IPS DF 19.7 (cell line): ENCODE results near the gene PFKFB2.

Source experiments
- DNase-seq: peaks from one replicate; pipeline ENCODE4 v3.0.0-alpha.2; 2013; ENCODE audit warnings: low read depth, low spot score

Gene PFKFB2

DNA sequence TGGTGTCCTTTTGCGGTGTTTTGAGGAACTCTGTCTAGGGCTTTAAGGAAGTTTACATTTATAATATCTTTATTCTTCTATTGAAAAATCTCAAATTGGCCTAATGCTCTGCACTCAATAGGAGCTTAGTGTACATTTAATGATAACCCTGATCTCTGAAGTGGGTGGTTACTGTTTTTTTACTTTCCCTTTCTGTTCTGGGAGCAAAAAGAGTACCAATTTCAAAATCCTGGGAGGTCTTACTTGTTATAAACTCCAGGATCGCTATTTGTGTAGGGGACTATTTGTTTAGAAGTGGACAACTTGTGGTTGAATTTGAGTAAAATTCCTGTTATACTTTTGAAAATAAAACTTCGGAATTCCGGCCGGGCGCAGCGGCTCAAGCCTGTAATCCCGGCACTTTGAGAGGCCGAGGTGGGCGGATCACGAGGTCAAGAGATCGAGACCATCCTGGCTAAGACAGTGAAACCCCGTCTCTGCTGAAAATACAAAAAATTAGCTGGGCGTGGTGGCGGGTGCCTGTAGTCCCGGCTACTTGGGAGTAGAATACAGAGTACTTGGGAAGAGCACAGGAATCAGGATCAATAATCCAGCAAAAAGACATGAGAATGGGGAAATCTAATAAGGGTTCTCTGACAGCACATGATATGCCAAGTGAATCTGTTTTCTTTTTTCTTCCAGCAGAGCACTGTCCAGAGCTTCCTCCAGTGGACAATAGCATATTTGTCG is 36.7 kb downstream of the PFKFB2 start:
- no peak for DNase-seq

DNA sequence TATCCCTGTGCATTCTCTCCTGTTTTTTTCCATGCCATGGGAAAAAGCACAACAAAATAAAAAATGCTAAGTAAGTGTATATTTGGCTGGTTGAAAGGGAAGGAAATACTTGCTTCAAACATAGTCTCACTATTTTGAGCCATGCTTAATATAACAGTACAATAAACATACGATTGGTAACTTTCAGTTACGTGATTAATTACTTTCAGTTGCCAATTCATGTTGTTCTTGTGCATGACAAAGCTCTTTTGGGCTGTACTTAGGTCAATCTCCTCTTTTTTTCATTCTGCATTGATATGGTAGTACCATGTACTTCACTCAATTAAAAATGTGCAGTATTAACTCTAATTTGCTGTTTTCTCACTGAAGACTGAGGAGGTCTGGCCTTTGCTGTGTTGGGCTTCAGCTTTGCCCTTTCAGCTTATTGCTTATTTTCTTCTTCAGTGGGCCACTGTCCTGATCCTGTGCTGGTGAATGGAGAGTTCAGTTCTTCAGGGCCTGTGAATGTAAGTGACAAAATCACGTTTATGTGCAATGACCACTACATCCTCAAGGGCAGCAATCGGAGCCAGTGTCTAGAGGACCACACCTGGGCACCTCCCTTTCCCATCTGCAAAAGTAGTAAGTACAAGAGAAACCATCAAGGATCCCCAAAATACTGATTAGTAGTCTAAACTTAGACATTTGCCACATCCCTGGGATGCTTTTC is 38.3 kb downstream of the PFKFB2 start:
- DNase-seq, result no peak

DNA sequence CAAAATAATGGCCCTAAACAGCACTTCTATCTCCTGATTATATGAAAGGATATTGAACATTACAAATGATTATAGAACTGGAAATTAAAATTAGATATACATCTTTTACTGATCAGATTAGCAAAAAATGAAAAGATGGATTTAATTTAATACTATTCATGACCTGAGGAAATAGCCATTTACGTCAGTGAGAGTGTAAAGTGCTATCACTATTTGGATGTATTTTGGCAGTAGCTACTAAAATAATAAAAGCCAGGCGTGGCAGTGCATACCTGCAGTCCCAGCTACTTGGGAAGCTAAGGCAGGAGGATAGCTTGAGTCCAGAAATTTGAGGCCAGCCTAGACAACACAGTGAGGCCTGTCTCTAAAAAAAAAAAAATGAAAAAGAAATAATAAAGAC is 40.9 kb downstream of the PFKFB2 start:
- no peak for DNase-seq

DNA sequence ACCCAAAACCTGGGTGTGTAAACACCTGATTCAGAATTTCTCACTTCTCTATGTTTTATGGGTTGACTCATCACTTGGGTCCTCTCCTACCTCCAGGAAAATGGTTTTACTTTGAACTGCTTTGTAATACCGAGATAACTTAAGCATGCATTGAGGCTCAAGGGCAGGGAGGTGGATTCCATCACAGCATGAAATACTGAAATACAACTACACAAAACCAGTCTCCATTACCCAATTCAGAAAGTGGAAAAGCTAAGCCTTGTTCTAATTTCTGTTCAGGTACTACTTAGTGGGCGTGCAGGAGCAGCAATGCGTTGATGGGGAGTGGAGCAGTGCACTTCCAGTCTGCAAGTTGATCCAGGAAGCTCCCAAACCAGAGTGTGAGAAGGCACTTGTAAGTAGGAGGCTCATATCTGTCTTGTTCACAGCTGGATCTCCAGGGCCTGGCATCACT is 44.8 kb downstream of the PFKFB2 start:
- no peak for DNase-seq

DNA sequence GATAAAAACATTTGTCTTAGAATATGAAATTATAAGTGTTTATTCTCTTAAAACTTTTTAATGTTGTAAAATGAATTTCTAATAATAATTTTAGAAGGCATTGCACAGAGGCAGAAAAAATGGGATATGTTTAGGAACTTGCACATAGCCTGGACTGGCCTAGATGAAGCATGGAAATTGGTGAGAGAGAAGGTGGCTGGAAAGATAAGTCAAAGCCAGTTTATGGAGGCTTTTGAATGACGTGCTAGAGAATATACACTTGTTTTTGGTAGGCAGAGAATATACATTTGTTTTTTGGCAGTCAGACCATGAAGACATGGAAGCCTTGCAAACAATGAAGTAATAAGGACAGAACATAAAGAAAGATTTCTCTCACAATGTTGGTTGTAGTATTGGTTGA is 48.6 kb downstream of the PFKFB2 start:
- DNase-seq, result no peak

DNA sequence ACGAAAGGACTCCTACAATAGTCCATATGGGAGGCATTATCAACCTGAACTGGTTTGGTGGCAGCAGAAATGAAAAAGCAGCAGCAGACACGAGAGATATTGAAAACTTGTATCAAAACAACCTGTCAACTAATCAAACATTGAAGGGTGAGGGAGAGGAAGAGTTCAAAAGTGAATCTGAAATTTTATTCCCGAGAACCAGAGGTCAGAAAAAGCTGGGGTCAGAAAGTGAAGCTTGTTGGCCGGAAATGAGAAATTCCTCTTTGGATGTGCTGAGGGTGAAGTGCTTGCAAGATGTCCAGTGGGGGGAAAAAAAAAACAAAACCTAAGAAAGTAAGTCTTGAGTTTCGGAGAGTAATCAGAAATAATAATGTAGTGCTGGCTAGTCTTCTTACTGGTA is 49.1 kb downstream of the PFKFB2 start:
- DNase-seq, result no peak

DNA sequence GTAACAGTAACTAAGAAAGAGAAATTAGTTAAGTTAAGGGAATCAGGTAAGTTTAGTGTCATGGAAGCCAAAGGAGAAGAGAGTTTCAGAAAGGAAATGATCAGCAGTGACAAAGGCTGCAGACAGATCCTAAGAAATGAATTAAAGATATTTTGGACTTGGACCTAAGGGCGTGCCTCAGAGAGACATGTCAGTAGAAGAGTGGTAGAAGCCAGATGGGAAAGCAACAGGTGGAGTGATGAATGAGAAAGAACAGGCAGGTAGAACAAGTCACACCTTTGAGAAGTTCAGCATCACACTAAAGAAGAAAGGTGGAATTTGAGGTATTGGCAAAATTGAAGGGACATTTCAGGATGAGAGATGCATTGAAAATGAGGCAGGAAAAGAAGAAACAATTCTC is 49.6 kb downstream of the PFKFB2 start:
- DNase-seq, result no peak

DNA sequence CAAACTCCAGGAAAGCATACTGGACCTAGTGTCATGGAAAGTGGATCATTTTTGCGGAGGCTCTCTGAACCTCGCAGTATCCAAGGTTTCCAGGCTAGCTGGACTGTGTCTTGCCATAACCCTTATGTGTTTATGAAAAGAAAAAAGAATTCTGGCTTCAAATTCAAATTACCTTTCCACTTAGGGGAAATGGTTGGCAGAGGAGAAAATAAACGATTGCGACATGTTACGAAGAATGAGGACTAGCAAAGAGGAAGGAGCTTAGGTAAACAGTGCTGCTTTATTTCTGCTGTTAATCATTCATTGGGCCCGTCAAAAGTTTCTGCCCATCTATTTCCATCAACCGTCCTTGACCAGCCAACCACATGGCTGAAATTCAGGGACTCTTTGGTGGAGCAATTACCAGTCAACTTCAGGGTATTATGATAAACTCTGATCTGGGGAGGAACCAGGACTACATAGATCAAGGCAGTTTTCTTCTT is 50.9 kb downstream of the PFKFB2 start, which contains the start of gene C4BPA:
Gene C4BPA, plus strand, starts transcription at position 342 of the 482 bp plus-strand sequence. CDS start 8,793 bp downstream, outside the sequence.
- DNase-seq, result no peak

DNA sequence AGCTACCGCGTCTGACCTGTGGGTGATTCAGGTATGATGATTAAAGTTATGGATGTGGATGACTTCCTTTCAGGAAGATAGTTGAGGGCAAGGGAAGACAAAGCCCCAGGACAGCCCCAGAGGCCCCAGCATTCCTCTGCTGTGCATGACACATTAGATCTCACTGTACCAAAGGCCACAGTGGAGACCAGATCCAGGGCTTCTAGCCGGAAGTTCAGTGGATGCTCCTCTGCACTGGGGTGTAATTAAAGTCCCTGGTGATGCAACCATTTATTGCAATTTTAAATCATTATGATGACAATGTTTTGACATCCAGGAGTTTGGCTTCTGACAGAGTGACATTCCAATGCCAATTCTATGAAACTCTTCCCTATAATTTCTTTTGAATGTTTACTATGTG is 55.9 kb downstream of the PFKFB2 start:
- no peak for DNase-seq

DNA sequence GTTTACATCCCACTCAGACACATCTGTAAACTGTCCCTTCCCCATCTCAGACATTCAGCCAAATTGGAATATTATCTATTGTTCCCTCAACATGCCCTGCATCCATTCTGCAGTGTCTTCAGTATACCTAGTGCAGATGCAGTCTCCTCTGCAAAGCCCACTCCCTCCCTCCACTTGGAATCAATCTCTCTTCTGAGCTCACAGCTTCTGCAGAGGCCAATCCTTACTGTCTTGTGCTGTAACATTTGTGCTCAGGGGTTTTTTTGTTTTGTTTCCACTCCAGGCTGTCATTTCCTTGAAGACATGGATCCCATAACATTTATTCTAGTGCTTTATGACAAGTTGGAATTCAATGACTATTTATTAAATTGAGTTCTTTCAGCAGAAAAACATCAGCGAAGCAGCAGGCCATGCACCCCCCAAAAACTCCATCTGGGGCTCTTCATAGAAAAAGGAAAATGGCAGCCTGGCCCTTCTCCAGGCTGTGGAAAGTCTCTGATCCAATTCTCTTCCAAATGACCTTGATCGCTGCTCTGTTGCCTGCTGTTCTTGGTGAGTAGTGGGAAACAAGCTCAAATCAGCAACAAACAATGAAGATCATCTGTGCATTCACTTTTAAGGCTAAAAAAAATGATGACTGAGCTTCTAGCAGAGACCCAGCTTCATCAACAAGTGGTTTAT is 59.7 kb downstream of the PFKFB2 start:
- DNase-seq, result no peak

DNA sequence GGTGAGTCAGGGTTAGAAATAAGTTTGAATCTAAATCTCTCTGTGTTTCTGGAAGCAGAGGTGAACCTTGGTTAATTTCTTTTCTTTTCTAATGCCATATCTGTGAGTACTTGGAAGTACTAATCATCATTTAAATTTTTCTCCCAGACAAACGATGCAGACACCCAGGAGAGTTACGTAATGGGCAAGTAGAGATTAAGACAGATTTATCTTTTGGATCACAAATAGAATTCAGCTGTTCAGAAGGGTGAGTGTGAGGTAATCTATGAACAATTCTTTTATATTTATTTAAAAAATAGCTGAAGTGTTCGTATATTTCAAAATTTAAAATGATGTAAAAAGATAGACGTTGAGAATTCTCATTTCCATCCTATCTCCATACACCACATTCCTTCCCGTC is 62.2 kb downstream of the PFKFB2 start:
- DNase-seq, result no peak

DNA sequence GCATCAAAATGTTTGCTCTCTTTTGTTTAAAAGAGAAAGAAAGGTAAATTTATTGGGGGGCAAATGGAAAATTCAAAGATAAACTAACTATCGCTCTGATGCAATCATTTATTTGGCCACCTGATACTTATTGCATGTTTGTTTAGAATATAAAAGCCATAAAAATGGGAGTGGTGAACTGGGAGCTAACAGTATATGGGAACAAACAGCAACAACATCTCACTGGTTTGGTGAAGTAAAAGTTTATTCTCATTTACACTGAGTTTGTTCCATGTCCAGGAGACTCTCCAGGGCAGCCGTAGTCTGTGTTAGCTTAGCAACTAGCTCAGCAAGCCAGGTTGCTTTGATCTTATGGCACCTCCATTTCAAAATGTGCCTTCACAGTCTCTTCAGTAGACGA is 71.3 kb downstream of the PFKFB2 start:
- DNase-seq, result no peak

DNA sequence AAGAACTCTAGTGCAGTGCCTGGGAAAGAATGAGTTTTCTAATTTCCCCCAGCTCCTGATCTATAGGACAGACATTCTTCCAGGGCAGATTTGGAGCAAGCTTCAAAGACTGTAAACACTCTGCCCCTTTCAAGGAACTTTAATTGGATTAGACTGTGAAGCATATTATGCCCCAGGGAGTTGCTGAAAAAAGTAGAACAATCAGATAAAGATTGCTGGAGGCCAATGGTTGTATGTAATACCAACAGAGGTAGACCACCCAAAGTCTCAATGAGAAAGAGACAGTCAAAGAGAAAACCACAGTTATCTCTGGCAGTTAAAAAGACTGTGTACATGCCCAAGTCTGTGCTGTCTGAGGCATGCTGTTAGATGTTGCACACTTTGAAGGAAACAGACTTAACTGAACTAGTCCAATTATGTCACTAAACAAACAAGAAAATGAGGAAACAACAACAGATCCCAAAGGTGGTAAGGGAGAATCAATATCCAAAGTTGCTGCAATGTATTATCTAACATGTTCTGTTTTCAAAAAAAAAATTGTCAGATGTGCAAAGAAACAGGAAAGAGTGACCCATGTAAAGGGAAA is 75.4 kb downstream of the PFKFB2 start:
- no peak for DNase-seq

DNA sequence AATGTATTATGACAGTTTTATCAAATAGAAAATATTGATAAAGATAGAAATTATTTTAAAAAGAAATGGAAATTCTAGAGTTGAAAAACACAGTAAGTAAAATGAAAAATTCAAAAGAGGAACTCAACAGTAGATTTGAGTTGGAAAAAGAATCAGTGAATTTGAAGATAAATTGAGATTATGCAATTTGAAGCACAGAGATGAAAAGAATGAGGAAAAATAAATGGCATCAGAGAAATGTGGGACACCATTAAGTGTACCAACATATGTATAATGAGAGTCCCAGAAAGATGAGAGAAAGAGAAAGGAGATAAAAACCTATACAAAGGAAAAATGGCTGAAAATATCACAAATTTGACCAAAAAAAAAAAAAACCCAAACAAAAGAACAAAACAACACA is 76.0 kb downstream of the PFKFB2 start:
- no peak for DNase-seq
